ENCODE results near the gene TSPAN17. TPM values are rescaled to one million over a fixed set of nuclear protein-coding genes. Genes with fewer than 3 reads are reported as not detected.
"Not testable (repeated sequence)": the region's sequence is repeated elsewhere in the genome, so short reads cannot be mapped to it uniquely, and the experiment has no call there.

Gene TSPAN17, protein sequence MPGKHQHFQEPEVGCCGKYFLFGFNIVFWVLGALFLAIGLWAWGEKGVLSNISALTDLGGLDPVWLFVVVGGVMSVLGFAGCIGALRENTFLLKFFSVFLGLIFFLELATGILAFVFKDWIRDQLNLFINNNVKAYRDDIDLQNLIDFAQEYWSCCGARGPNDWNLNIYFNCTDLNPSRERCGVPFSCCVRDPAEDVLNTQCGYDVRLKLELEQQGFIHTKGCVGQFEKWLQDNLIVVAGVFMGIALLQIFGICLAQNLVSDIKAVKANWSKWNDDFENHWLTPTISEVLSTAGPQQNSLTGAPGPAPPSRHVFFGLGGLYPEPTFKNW
- 20.7 and 27.7 TPM in 2 replicates for total RNA-seq

GRCh38 chr5:176647030-176647842 lies at the start of gene TSPAN17:
Gene TSPAN17, plus strand, starts transcription at chr5:176647484. Its CDS starts 132 bp downstream, at chr5:176647616.
- Mint-ChIP-seq H3K4me3 (peak within 1 kb of the TSS; percentile 90), H3K27ac (peak within 1 kb of the TSS; percentile 91), H3K4me1 (peaks cover 45% of the 10 kb centered on the region), H3K9me3 (no peaks in the 10 kb centered on the region), H3K36me3 (ENCODE audit: low read depth) (no peaks in the 10 kb centered on the region), H3K27me3 (no peaks in the 10 kb centered on the region)
- TF ChIP-seq CTCF (IDR thresholded peaks at IDR 0.05) = no peak
- CTCF ChIA-PET = interaction anchor here (0.6 to 8.5 kb wide), 7 partner anchors 12 to 287 kb away, joined by 3 to 62 read pairs (median 3); partner anchors contain the start of genes CLTB, EIF4E1B and SNCB
- peak; percentile 97 for ATAC-seq (ENCODE audit: low read depth)
- intact Hi-C loops (cut with micrococcal nuclease) = loop anchor here (1.0 to 2.0 kb wide), 7 partner anchors 11 to 259 kb away; partner anchors contain the start of genes EIF4E1B, FAF2, GPRIN1 and HIGD2A
- DNase-seq = peak; percentile 99
- POLR2A ChIA-PET = interaction anchor here (0.7 to 2.2 kb wide), 17 partner anchors 11 to 1557 kb away, joined by 3 to 29 read pairs (median 4); partner anchors contain the start of genes EIF4E1B, FAF2, HNRNPAB and KIAA1191

DNA sequence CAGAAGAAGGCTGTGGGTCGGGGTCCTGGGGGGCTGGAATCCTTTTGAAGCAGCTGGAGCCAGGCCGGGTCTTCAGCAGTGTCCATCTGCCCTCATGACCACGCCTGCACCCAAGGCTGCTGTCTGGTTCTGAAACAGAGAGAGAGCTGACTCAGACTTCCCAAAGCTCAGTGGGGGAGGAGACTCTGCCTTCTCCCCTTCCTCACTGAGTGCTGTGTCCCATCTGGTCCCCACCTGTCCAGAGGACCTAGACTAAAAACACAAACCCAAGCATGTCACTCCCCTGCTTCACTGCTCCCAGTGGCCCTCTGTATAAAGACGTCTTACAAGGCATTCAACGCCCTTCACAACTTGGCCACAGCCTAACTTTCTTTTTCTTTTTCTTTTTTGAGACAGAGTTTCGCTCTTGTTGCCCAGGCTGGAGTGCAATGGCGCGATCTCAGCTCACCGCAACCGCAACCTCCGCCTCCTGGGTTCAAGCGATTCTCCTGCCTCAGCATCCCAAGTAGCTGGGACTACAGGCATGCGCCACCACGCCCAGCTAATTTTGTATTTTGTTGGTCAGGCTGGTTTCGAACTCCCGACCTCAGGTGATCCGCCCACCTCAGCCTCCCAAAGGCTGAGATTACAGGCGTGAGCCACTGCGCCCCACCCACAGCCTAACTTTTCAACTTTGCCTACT lies 47.4 kb upstream of the TSPAN17 start:
- DNase-seq; H3K4me1 Mint-ChIP-seq; H3K36me3 Mint-ChIP-seq (ENCODE audit: low read depth); H3K4me3 Mint-ChIP-seq; CTCF ChIA-PET; H3K27me3 Mint-ChIP-seq; H3K9me3 Mint-ChIP-seq; POLR2A ChIA-PET; ATAC-seq (ENCODE audit: low read depth); intact Hi-C loops (cut with micrococcal nuclease); H3K27ac Mint-ChIP-seq: not testable (repeated sequence)

GRCh38 chr5:176601901-176602482 lies 45.3 kb upstream of the TSPAN17 start:
- ATAC-seq (ENCODE audit: low read depth) (no peak), DNase-seq (no peak)
- Mint-ChIP-seq H3K4me3 (no peak overlapping the region), H3K27me3 (peaks cover 2% of the 10 kb centered on the region), H3K9me3 (no peaks in the 10 kb centered on the region), H3K4me1 (no peaks in the 10 kb centered on the region), H3K36me3 (ENCODE audit: low read depth) (no peaks in the 10 kb centered on the region), H3K27ac (no peak overlapping the region)
- no peak for TF ChIP-seq CTCF (IDR thresholded peaks at IDR 0.05)
- intact Hi-C loops (cut with micrococcal nuclease) = no loop called here
- ChIA-PET CTCF (no interaction called here), POLR2A (no interaction called here)

- ChIA-PET CTCF (no interaction called here), POLR2A (no interaction called here)
- no peak for TF ChIP-seq CTCF (IDR thresholded peaks at IDR 0.05)
- Mint-ChIP-seq H3K36me3 (ENCODE audit: low read depth) (no peaks in the 10 kb centered on the region), H3K9me3 (no peaks in the 10 kb centered on the region), H3K27ac (no peak overlapping the region), H3K4me3 (no peak overlapping the region), H3K27me3 (peaks cover 2% of the 10 kb centered on the region), H3K4me1 (no peaks in the 10 kb centered on the region)
- ATAC-seq (ENCODE audit: low read depth) = no peak
- intact Hi-C loops (cut with micrococcal nuclease) = no loop called here
- no peak for DNase-seq
These were observed 44.2 kb upstream of the TSPAN17 start for GRCh38 chr5:176603091-176603490.

GRCh38 chr5:176606032-176606431 lies 41.3 kb upstream of the TSPAN17 start:
- CTCF ChIA-PET = no interaction called here
- no peak for TF ChIP-seq CTCF (IDR thresholded peaks at IDR 0.05)
- H3K4me1 Mint-ChIP-seq = peaks cover 10% of the 10 kb centered on the region
- DNase-seq (no peak), ATAC-seq (ENCODE audit: low read depth) (no peak)
- H3K27ac Mint-ChIP-seq = no peak overlapping the region
- POLR2A ChIA-PET = interaction anchor here (1.4 kb wide), 1 partner anchor 69 kb away, joined by 3 read pairs; the partner anchor contains the start of gene RNF44
- H3K36me3 Mint-ChIP-seq (ENCODE audit: low read depth) = no peaks in the 10 kb centered on the region
- no peaks in the 10 kb centered on the region for H3K9me3 Mint-ChIP-seq
- no peak overlapping the region for H3K4me3 Mint-ChIP-seq
- intact Hi-C loops (cut with micrococcal nuclease) = no loop called here
- H3K27me3 Mint-ChIP-seq = no peaks in the 10 kb centered on the region

All from activated B cell treated with CpG ODN at 0.5 μM for 24 hours (primary cell).